GM12891 (cell line): ENCODE measurements around the gene RAB7A.
"Not testable (repeated sequence)": the region's sequence is repeated elsewhere in the genome, so short reads cannot be mapped to it uniquely, and the experiment has no call there.

Experiments
- DNase-seq: peaks from one replicate; pipeline ENCODE4 v3.0.0; 2011; ENCODE audit warnings: low spot score; ENCODE audit not compliant: insufficient read length
- FAIRE-seq: peaks from 2 replicates; lab custom pipeline; 2011; peaks lifted over from hg19 to GRCh38; lab: Jason Lieb, UNC
- PAX5 ChIP-seq: IDR thresholded peaks from 2 replicates; pipeline ENCODE4 v1.6.1; 2011; ENCODE audit warnings: low read length, moderate library complexity, mild to moderate bottlenecking; ENCODE audit not compliant: insufficient read depth, severe bottlenecking
- POLR2A ChIP-seq: IDR thresholded peaks from 2 replicates; pipeline ENCODE4 v1.6.1; 2011; ENCODE audit warnings: low read depth, low read length, control low read depth
- POLR2AphosphoS5 ChIP-seq: IDR thresholded peaks from 2 replicates; pipeline ENCODE4 v1.6.1; 2011; ENCODE audit warnings: low read depth, low read length, control low read depth
- POU2F2 ChIP-seq: IDR thresholded peaks from 2 replicates; pipeline ENCODE4 v1.6.1; 2011; ENCODE audit warnings: low read depth, mild to moderate bottlenecking, control low read depth, low read length, moderate library complexity
- SPI1 ChIP-seq: IDR thresholded peaks from 2 replicates; pipeline ENCODE4 v1.6.1; 2011; ENCODE audit warnings: low read depth, low read length, control low read depth
- TAF1 ChIP-seq: IDR thresholded peaks from 2 replicates; pipeline ENCODE4 v1.6.1; 2011; ENCODE audit warnings: low read depth, low read length, control low read depth

Gene RAB7A

GRCh38 chr3:128712848-128713247 lies 13.1 kb upstream of the RAB7A start:
- DNase-seq (no peak), FAIRE-seq (no peak)
- TF ChIP-seq POLR2AphosphoS5 (no peak), POU2F2 (no peak), SPI1 (no peak), PAX5 (no peak), POLR2A (no peak), TAF1 (no peak)

DNA sequence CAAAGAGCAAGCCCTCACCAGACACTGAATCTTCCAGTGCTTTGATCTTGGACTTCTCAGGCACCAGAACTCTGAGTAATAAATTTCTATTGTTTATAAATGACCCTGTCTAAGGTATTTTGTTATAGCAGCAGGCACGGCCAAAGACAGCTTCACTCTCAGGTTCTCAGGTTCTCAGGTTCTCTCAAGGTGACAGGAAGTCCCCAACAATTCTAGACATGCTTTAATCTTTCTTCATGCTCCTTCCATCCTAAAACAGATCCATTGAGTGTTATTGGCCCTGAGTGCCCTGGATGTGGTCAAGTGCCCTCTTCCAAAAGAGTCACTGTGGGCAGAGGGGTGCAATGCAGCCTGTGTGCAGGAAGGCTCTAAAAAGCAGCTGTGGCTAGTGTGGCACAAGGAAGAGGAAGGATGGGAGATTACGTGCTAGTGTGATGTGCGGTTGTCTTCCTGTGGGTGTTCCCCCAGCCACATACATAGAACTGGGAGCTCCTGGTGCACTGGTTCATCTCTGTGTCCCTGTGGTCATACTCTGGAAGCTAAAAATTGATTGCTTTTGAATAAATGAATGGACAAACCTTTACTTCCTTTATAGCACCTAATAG lies 11.0 kb upstream of the RAB7A start:
- DNase-seq, result no peak

GRCh38 chr3:128718892-128719291 lies 7.1 kb upstream of the RAB7A start:
- FAIRE-seq, DNase-seq: not testable (repeated sequence)
- peak; percentile 14; the same call in 1 of the 2 replicates for TF ChIP-seq SPI1

More for the DNA sequence above, 11.0 kb upstream of the RAB7A start:
- FAIRE-seq, result peak; percentile 88
- 0 out of 2 replicates have a peak, but pooled peaks have one; percentile 6 for TF ChIP-seq SPI1
- no peak for TF ChIP-seq TAF1
- no peak for TF ChIP-seq POU2F2

DNA sequence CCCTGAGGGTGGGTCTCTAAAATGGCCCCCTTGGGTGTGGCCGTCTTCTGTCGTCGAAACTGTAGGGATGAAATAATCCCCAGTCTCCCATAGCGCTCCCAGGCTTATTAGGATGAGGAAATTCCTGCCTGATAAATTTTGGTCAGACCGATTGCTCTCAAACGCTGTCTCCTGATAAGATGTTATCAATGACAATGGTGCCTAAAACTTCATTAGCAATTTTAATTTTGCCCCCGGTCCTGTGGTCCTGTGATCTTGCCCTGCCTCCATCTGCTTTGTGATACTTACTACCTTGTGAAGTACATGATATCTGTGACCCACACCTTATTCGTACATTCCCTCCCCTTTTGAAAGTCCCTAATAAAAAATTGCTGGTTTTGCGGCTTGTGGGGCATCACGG lies 5.1 kb upstream of the RAB7A start:
- DNase-seq (no peak), FAIRE-seq (no peak)
- TF ChIP-seq POU2F2, result no peak
- no peak for TF ChIP-seq SPI1
- TF ChIP-seq POLR2AphosphoS5, result no peak
- TF ChIP-seq POLR2A, result no peak
- TF ChIP-seq TAF1, result no peak
- TF ChIP-seq PAX5, result no peak

DNA sequence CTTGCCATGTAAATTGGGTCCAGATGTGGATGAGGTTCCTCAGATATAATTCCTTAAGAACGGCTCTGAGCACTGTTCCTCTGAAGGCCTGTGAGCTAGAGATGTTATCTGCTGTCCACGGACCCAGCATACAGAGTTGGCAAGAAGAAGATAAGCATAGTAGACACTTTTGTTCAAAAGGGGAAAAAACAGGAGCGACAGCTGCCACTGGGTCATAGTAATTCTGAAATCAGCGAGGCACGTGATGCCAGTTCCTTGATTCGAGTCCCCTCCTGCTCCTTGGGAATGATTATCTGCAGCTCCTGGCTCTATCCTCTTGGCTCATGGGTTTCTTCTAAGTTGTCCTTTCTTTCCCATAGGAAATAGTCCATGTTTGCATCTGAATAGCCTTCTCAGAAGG lies 2.5 kb upstream of the RAB7A start:
- TF ChIP-seq SPI1 (no peak), TAF1 (no peak), POU2F2 (no peak), PAX5 (no peak), POLR2AphosphoS5 (no peak), POLR2A (no peak)
- no peak for FAIRE-seq
- DNase-seq, result no peak

GRCh38 chr3:128725547-128726022 lies 398 bp upstream of the RAB7A start:
- FAIRE-seq (no peak), DNase-seq (no peak)
- TF ChIP-seq SPI1, result peak; percentile 92
- TF ChIP-seq TAF1, result no peak; the same call in 1 of the 2 replicates

- DNase-seq, result no peak
- peak; percentile 33 for FAIRE-seq
- no peak for TF ChIP-seq POLR2A
- no peak for TF ChIP-seq SPI1
- no peak for TF ChIP-seq TAF1
- no peak for TF ChIP-seq POLR2AphosphoS5
- TF ChIP-seq PAX5, result no peak
- TF ChIP-seq POU2F2, result no peak
Measured at GRCh38 chr3:128727059-128727458, 1.1 kb downstream of the RAB7A start.

- TF ChIP-seq POLR2AphosphoS5 (no peak), TAF1 (no peak), PAX5 (no peak), SPI1 (no peak)
- FAIRE-seq (no peak), DNase-seq (no peak)
Measured at GRCh38 chr3:128727485-128727884, 1.5 kb downstream of the RAB7A start.

DNA sequence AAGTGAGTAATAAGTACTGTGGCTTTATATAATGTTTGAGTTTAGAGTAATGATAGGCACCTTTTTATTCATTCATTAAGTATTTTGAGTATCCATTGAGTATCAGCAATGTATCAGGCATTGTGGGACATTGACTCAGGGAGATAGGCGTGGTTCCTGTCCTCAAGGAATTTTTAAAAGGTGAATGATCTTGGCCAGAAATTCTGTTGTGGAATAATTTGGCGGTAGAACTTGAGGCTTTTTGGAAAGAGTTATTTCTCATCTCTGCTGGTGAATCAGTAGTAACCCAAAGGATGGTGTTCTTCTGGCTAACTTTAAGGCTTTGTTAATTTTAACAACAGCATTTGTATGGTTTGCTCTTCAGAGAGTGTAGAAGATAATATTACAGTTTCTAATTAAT lies 2.0 kb downstream of the RAB7A start:
- FAIRE-seq, result no peak
- no peak for DNase-seq
- TF ChIP-seq POLR2AphosphoS5 (no peak), POLR2A (no peak), TAF1 (no peak), PAX5 (no peak), SPI1 (no peak), POU2F2 (no peak)

GRCh38 chr3:128728521-128728920 lies 2.5 kb downstream of the RAB7A start:
- not testable (repeated sequence) for DNase-seq, FAIRE-seq

DNA sequence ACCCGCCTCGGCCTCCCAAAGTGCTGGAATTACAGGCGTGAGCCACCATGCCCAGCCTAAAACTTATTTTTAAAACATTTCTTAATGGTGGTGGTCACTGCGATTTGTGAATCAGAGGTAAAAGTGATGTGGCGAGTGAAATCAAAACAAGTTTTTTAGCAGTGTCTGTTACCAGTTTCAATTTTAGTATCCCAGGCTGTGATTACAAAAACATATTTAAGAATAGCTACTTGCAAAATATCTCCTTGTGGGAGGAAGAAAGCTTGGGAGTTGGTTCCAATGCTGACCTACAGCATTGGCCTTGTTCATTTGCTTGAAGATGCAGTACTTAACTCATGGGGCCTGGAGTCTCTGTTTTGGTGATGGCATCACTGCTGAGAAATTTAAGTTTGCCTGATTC lies 4.5 kb downstream of the RAB7A start:
- DNase-seq (no peak), FAIRE-seq (no peak)
- TF ChIP-seq POU2F2 (no peak), POLR2AphosphoS5 (no peak), POLR2A (no peak), SPI1 (no peak), TAF1 (no peak), PAX5 (no peak)
